Measurements from ENCODE around the gene SIPA1L3.

Gene SIPA1L3

GRCh38 chr19:37926711-37927110, 19.7 kb downstream of the SIPA1L3 start:
- H3K27me3 ChIP-seq (ENCODE audit: low read depth, low read length): no peaks in the 10 kb centered on the region
- H3K4me2 ChIP-seq (ENCODE audit: low read length): no peak overlapping the region
- H3K79me2 ChIP-seq (ENCODE audit: low read length): peaks cover 24% of the 10 kb centered on the region
- no peak overlapping the region for H3K9ac ChIP-seq (ENCODE audit: low read length)
- no peak overlapping the region for H3K4me3 ChIP-seq (ENCODE audit: low read length)
- peaks cover 3% of the 10 kb centered on the region; the same call in 1 of the 2 replicates for H3K9me3 ChIP-seq (ENCODE audit: insufficient read depth, low read length)
- TF ChIP-seq, protein P1, sequence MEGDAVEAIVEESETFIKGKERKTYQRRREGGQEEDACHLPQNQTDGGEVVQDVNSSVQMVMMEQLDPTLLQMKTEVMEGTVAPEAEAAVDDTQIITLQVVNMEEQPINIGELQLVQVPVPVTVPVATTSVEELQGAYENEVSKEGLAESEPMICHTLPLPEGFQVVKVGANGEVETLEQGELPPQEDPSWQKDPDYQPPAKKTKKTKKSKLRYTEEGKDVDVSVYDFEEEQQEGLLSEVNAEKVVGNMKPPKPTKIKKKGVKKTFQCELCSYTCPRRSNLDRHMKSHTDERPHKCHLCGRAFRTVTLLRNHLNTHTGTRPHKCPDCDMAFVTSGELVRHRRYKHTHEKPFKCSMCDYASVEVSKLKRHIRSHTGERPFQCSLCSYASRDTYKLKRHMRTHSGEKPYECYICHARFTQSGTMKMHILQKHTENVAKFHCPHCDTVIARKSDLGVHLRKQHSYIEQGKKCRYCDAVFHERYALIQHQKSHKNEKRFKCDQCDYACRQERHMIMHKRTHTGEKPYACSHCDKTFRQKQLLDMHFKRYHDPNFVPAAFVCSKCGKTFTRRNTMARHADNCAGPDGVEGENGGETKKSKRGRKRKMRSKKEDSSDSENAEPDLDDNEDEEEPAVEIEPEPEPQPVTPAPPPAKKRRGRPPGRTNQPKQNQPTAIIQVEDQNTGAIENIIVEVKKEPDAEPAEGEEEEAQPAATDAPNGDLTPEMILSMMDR (IDR thresholded peaks at IDR 0.05; ENCODE audit: low read depth, low read length): no peak
- TF ChIP-seq EZH2phosphoT487 (IDR thresholded peaks at IDR 0.05; ENCODE audit: low read depth): no peak
- peaks cover 33% of the 10 kb centered on the region for H3K4me1 ChIP-seq (ENCODE audit: low read length)
- no peaks in the 10 kb centered on the region for H4K20me1 ChIP-seq (ENCODE audit: insufficient read depth, low read length)
- H3K36me3 ChIP-seq (replicated peaks; ENCODE audit: low read depth, low read length): no peaks in the 10 kb centered on the region
- no peak overlapping the region for H2AFZ ChIP-seq (ENCODE audit: low read depth, low read length)
- H3K27ac ChIP-seq (ENCODE audit: low read length): no peak overlapping the region

DNA sequence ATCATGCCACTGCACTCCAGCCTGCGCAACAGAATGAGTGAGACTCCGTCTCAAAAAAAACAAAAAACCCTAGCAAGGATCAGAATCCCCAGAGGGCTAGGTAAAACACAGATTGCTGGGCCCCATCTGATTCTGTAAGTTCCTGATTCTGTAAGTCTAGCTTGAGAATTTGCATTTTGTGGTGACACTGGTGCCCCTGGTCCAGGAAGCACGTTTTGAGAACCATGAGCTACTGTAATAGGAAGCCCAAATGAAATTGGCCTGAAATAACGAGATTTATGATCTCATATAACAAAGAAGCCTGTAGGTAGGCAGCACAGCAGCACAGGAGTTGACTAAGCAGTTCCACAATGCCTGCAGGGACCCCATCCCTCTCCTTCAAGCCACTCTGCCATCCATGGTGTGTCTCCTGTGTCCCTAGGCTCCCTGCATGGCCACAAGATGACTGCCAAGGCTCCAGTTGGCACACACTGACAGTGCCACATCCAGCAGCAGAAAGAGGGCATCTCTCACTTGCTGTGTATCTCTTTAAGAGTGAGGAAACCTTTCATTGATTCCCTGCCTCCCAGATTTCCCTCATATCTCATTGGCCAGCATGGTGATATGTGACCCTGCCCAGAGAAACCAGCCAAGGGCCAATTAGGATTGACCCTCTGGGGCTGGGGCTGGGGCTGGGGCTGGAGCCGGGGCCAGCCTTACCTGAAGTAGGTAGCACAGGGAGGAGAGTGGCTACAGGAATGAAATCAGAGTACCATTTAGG, 21.7 kb downstream of the SIPA1L3 start:
- Histone ChIP-seq H3K9me3 (ENCODE audit: insufficient read depth, low read length) (peaks cover 3% of the 10 kb centered on the region; the same call in 1 of the 2 replicates), H3K4me3 (ENCODE audit: low read length) (peak overlapping the region; percentile 45)

DNA sequence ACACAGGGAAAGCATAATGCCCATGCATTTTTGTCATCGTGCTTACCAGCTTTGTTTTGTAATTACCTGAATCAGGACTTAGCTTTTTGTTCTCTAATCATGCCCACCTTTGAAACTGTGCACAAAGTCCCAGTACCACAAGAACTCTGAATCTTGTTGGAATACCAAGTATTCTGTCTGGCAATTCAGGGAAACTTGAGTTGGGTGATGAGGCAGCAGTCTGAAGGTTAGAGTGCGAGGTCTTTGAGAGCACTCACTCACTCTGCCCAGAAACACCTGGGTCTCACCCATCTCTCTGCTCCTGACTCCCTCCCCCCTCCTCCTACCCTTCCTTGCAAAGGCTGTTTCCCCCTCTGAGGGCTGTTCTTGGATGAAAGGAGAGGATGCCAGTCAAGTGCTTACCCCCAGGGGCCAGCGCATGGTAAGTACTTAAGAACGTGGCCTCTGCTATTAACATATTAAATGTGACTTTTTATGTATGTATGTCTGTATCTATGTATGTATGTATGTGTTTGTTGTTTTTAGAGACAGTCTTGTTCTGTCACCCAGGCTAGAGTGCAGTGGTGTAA, 22.4 kb downstream of the SIPA1L3 start:
- no peaks in the 10 kb centered on the region for H4K20me1 ChIP-seq (ENCODE audit: insufficient read depth, low read length)
- H3K27ac ChIP-seq (ENCODE audit: low read length): peak overlapping the region; percentile 91
- H3K4me3 ChIP-seq (ENCODE audit: low read length): no peak overlapping the region
- H3K36me3 ChIP-seq (replicated peaks; ENCODE audit: low read depth, low read length): peaks cover 10% of the 10 kb centered on the region
- peaks cover 3% of the 10 kb centered on the region; the same call in 1 of the 2 replicates for H3K9me3 ChIP-seq (ENCODE audit: insufficient read depth, low read length)
- no peaks in the 10 kb centered on the region for H3K27me3 ChIP-seq (ENCODE audit: low read depth, low read length)
- H3K79me2 ChIP-seq (ENCODE audit: low read length): peaks cover 38% of the 10 kb centered on the region
- H3K9ac ChIP-seq (ENCODE audit: low read length): peak overlapping the region; percentile 58; the same call in 1 of the 2 replicates
- H2AFZ ChIP-seq (ENCODE audit: low read depth, low read length): no peak overlapping the region
- peaks cover 52% of the 10 kb centered on the region for H3K4me1 ChIP-seq (ENCODE audit: low read length)
- TF ChIP-seq EZH2phosphoT487 (IDR thresholded peaks at IDR 0.05; ENCODE audit: low read depth): no peak
- TF ChIP-seq, protein P1 (IDR thresholded peaks at IDR 0.05; ENCODE audit: low read depth, low read length): no peak
- peak overlapping the region; percentile 67 for H3K4me2 ChIP-seq (ENCODE audit: low read length)

More for the DNA sequence above, 21.7 kb downstream of the SIPA1L3 start:
- Histone ChIP-seq H3K4me1 (ENCODE audit: low read length) (peaks cover 51% of the 10 kb centered on the region), H3K4me2 (ENCODE audit: low read length) (peak overlapping the region; percentile 67), H3K36me3 (replicated peaks; ENCODE audit: low read depth, low read length) (peaks cover 2% of the 10 kb centered on the region), H4K20me1 (ENCODE audit: insufficient read depth, low read length) (no peaks in the 10 kb centered on the region), H3K27ac (ENCODE audit: low read length) (peak overlapping the region; percentile 91), H3K79me2 (ENCODE audit: low read length) (peaks cover 34% of the 10 kb centered on the region), H2AFZ (ENCODE audit: low read depth, low read length) (no peak overlapping the region), H3K27me3 (ENCODE audit: low read depth, low read length) (no peaks in the 10 kb centered on the region), H3K9ac (ENCODE audit: low read length) (peak overlapping the region; percentile 58)
- TF ChIP-seq, protein P1 (IDR thresholded peaks at IDR 0.05; ENCODE audit: low read depth, low read length): no peak
- no peak for TF ChIP-seq EZH2phosphoT487 (IDR thresholded peaks at IDR 0.05; ENCODE audit: low read depth)

GRCh38 chr19:37930416-37930815, 23.4 kb downstream of the SIPA1L3 start:
- Histone ChIP-seq H3K27me3 (ENCODE audit: low read depth, low read length) (no peaks in the 10 kb centered on the region), H3K79me2 (ENCODE audit: low read length) (peaks cover 41% of the 10 kb centered on the region), H3K36me3 (replicated peaks; ENCODE audit: low read depth, low read length) (peaks cover 19% of the 10 kb centered on the region), H3K4me3 (ENCODE audit: low read length) (no peak overlapping the region), H4K20me1 (ENCODE audit: insufficient read depth, low read length) (no peaks in the 10 kb centered on the region), H3K27ac (ENCODE audit: low read length) (no peak overlapping the region), H3K4me2 (ENCODE audit: low read length) (no peak overlapping the region), H3K9ac (ENCODE audit: low read length) (no peak overlapping the region), H3K4me1 (ENCODE audit: low read length) (peaks cover 52% of the 10 kb centered on the region), H2AFZ (ENCODE audit: low read depth, low read length) (no peak overlapping the region), H3K9me3 (ENCODE audit: insufficient read depth, low read length) (peaks cover 7% of the 10 kb centered on the region; the same call in 1 of the 2 replicates)
- TF ChIP-seq EZH2phosphoT487 (IDR thresholded peaks at IDR 0.05; ENCODE audit: low read depth): no peak
- TF ChIP-seq, protein P1 (IDR thresholded peaks at IDR 0.05; ENCODE audit: low read depth, low read length): no peak

Data from OCI-LY3 (cell line).